ENCODE measurements around the gene NT5C3B.
"Not testable (repeated sequence)": the region's sequence is repeated elsewhere in the genome, so short reads cannot be mapped to it uniquely, and the experiment has no call there.

DNA sequence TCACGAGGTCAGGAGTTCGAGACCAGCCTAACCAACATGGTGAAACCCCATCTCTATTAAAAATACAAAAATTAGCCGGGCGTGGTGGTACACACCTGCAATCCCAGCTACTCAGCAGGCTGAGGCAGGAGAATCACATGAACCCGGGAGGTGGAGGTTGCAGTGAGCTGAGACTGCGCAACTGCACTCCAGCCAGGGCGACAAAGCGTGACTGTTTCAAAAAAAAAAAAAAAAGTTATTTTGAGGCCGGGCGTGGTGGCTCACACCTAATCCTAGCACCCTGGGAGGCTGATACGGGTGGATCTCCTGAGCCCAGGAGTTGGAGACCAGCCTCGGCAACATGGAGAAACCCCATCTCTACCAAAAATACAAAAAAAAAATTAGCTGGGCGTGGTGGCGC is 15.3 kb upstream of the NT5C3B start:
- TF ChIP-seq POLR2A (IDR thresholded peaks at IDR 0.05; ENCODE audit: low read depth, low read length); POLR2AphosphoS5 (IDR thresholded peaks at IDR 0.05; ENCODE audit: low read depth, low read length); TAF1 (IDR thresholded peaks at IDR 0.05; ENCODE audit: borderline replicate concordance, low read depth, low read length): not testable (repeated sequence)
